ENCODE results near the gene CCDC57. TPM values are rescaled to one million over a fixed set of nuclear protein-coding genes. Genes with fewer than 3 reads are reported as not detected.

Gene CCDC57
- total RNA-seq, 1 donor from 2014 or later = 37.2 TPM

DNA sequence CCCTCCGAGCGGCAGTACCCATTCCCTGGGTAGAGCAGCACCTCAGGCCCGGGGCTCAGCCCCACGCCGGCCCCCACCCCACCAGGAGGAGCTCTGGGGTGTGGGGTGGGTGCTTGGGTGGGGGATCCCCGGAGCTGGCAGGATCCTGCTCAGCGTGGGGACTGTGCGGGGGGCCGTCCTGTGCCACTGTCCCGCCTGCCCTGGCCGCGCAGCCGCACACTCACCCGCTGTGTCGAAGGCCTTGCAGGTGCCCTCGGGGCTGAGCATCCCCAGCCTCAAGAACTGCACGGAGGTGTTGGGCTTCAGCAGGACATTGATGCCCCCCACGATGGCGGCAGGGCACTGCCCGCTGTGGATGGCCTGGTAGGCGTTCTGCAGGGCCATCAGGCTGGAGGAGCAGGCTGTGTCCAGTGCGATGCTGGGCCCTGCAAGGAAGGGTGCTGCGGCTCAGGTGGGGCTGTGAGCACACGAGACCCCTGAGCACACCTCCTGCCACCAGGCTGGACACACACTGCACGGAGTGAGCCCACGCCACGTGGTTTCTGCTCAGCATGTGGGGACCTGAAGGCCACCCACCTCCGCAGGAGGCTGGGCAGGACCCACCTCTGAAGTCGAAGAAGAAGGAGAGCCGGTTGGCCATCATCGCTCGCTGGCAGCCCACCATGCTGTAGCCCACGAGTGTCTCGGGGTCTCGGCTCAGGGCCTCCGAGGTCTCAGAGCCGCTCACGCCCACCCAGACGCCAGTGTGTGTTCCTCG is 119.5 kb downstream of the CCDC57 start:
- H3K4me3 Mint-ChIP-seq (ENCODE audit: unreplicated experiment) = no peak overlapping the region
- DNase-seq (ENCODE audit: low spot score) = no peak
- H3K4me1 Mint-ChIP-seq (ENCODE audit: unreplicated experiment) = no peaks in the 10 kb centered on the region
- H3K36me3 Mint-ChIP-seq (ENCODE audit: low read depth, unreplicated experiment) = peaks cover 3% of the 10 kb centered on the region
- H3K9me3 Mint-ChIP-seq (ENCODE audit: unreplicated experiment) = no peaks in the 10 kb centered on the region
- no peak overlapping the region for H3K27ac Mint-ChIP-seq (ENCODE audit: unreplicated experiment)
- TF ChIP-seq, protein P1, sequence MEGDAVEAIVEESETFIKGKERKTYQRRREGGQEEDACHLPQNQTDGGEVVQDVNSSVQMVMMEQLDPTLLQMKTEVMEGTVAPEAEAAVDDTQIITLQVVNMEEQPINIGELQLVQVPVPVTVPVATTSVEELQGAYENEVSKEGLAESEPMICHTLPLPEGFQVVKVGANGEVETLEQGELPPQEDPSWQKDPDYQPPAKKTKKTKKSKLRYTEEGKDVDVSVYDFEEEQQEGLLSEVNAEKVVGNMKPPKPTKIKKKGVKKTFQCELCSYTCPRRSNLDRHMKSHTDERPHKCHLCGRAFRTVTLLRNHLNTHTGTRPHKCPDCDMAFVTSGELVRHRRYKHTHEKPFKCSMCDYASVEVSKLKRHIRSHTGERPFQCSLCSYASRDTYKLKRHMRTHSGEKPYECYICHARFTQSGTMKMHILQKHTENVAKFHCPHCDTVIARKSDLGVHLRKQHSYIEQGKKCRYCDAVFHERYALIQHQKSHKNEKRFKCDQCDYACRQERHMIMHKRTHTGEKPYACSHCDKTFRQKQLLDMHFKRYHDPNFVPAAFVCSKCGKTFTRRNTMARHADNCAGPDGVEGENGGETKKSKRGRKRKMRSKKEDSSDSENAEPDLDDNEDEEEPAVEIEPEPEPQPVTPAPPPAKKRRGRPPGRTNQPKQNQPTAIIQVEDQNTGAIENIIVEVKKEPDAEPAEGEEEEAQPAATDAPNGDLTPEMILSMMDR (IDR thresholded peaks at IDR 0.05; ENCODE audit: unreplicated experiment) = no peak
- H3K27me3 Mint-ChIP-seq (ENCODE audit: unreplicated experiment) = no peaks in the 10 kb centered on the region

DNA sequence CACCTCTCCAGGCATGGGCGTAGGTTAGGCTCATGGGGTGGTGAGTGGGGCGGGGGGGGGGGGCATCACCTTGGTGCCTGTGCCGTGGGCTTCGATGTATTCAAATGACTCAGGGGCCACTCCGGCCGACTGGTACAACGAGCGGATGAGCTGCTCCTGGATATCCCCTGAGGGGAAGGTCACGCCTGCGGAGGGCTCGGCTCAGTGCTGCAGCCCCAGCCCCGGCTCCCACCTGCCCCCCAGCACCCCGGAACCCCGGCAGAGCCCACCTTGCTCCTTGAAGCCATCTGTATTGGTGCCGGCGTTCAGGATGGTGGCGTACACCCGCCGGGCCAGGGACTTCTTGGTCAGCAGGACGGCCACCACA is 120.0 kb downstream of the CCDC57 start:
- Mint-ChIP-seq H3K27me3 (ENCODE audit: unreplicated experiment) (no peaks in the 10 kb centered on the region), H3K9me3 (ENCODE audit: unreplicated experiment) (no peaks in the 10 kb centered on the region), H3K4me1 (ENCODE audit: unreplicated experiment) (no peaks in the 10 kb centered on the region), H3K4me3 (ENCODE audit: unreplicated experiment) (no peak overlapping the region), H3K36me3 (ENCODE audit: low read depth, unreplicated experiment) (peaks cover 3% of the 10 kb centered on the region), H3K27ac (ENCODE audit: unreplicated experiment) (no peak overlapping the region)
- TF ChIP-seq, protein P1 (IDR thresholded peaks at IDR 0.05; ENCODE audit: unreplicated experiment) = no peak
- DNase-seq (ENCODE audit: low spot score) = no peak

DNA sequence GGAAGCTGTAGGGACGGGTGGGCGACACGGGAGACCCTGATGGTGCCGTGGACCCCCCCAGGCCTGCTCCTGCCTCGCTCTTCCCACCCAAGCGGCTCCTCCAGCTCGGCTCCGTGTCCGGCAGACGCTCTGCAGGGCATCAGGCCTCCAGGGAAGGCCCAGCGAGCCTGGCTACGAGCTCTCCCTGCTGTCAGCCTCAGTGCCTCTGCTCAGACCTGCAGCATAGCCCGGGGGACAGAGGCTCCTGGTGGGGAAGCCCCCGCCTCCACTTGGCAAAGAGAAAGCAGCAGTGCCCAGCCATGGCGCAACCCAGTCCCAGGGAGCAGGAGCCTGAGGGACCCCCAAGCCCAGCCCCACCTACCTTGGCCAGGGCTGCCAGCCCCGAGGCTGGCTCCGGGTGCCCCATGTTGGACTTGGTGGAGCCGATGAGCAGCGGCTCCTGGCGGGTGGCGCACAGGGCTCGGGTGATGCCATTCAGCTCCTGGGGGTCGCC is 120.5 kb downstream of the CCDC57 start:
- no peaks in the 10 kb centered on the region for H3K27me3 Mint-ChIP-seq (ENCODE audit: unreplicated experiment)
- H3K9me3 Mint-ChIP-seq (ENCODE audit: unreplicated experiment) = no peaks in the 10 kb centered on the region
- peaks cover 3% of the 10 kb centered on the region for H3K36me3 Mint-ChIP-seq (ENCODE audit: low read depth, unreplicated experiment)
- H3K4me3 Mint-ChIP-seq (ENCODE audit: unreplicated experiment) = no peak overlapping the region
- H3K4me1 Mint-ChIP-seq (ENCODE audit: unreplicated experiment) = no peaks in the 10 kb centered on the region
- H3K27ac Mint-ChIP-seq (ENCODE audit: unreplicated experiment) = no peak overlapping the region
- DNase-seq (ENCODE audit: low spot score) = no peak
- TF ChIP-seq, protein P1 (IDR thresholded peaks at IDR 0.05; ENCODE audit: unreplicated experiment) = no peak

DNA sequence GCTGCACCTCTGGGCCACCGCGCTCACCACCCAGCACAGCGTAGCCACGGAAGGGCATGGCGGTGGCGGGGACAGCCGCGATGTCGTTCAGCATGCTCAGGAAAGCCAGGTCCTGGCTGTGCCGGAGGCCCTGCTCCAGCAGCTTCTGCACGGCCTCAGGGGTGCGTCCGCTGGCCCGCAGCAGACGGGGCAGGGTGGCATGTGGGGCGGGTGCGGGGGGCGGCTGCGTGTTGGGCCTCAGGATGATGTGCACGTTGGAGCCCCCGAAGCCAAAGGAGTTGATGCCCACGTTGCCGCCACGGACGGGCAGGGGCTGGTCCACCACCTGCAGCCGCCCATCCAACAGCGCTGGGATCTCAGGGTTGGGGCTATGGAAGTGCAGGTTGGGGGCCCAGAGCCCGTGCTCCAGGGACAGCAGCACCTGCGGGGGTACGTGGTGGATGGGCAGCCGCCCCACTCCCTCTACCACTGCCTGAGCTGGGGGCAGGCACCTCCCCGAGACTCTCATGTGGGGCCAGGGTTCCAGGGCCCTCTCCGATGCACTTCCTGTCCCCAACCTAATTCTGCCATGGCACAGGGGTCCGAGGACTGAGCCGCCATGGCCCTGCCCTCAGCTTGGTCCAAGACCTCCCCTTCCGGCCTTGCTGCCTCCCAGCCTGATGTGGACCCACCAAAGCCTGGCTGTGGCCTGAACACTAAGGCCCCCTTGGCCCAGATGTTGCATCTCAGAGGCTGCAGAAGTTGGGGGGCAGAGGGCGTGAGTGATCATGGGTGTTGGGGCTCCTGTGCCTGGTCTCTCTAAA is 121.2 kb downstream of the CCDC57 start:
- Mint-ChIP-seq H3K27ac (ENCODE audit: unreplicated experiment) (no peak overlapping the region), H3K27me3 (ENCODE audit: unreplicated experiment) (no peaks in the 10 kb centered on the region), H3K36me3 (ENCODE audit: low read depth, unreplicated experiment) (peaks cover 3% of the 10 kb centered on the region), H3K4me1 (ENCODE audit: unreplicated experiment) (no peaks in the 10 kb centered on the region), H3K4me3 (ENCODE audit: unreplicated experiment) (no peak overlapping the region), H3K9me3 (ENCODE audit: unreplicated experiment) (no peaks in the 10 kb centered on the region)
- DNase-seq (ENCODE audit: low spot score) = no peak
- TF ChIP-seq, protein P1 (IDR thresholded peaks at IDR 0.05; ENCODE audit: unreplicated experiment) = no peak

All from endothelial cell (in vitro differentiated cells).